Globus pallidus (tissue), 1 donor: ENCODE measurements around the gene CDK5RAP3.
"Not testable (repeated sequence)": the region's sequence is repeated elsewhere in the genome, so short reads cannot be mapped to it uniquely, and the experiment has no call there.

Source experiments
- DNase-seq: peaks from one replicate; pipeline ENCODE4 v3.0.0-alpha.2; 2015; ENCODE audit warnings: low spot score

The CDK5RAP3 gene

GRCh38 chr17:47975823-47976205 is 4.9 kb downstream of the CDK5RAP3 start:
- DNase-seq, result no peak

- DNase-seq, result peak; percentile 39
Observed at GRCh38 chr17:47978324-47978723, 7.4 kb downstream of the CDK5RAP3 start.

- DNase-seq, result no peak
Observed at GRCh38 chr17:47980541-47980940, 9.6 kb downstream of the CDK5RAP3 start.

- DNase-seq, result no peak
Observed at GRCh38 chr17:47981462-47981861, 10.5 kb downstream of the CDK5RAP3 start.

- no peak for DNase-seq
Observed at GRCh38 chr17:47982091-47982617, 11.2 kb downstream of the CDK5RAP3 start.

- no peak for DNase-seq
Observed at GRCh38 chr17:47982645-47983390, 11.9 kb downstream of the CDK5RAP3 start.

- DNase-seq, result no peak
Observed at GRCh38 chr17:47983492-47984223, 12.7 kb downstream of the CDK5RAP3 start.

GRCh38 chr17:47986520-47986919 is 15.6 kb downstream of the CDK5RAP3 start:
- DNase-seq, result no peak

GRCh38 chr17:47987240-47987835 is 16.4 kb downstream of the CDK5RAP3 start:
- DNase-seq, result no peak

- not testable (repeated sequence) for DNase-seq
Observed at GRCh38 chr17:47988445-47988844, 17.5 kb downstream of the CDK5RAP3 start.

- DNase-seq, result no peak
Observed at GRCh38 chr17:47989159-47989558, 18.2 kb downstream of the CDK5RAP3 start.

GRCh38 chr17:47989700-47990099 is 18.8 kb downstream of the CDK5RAP3 start:
- DNase-seq, result no peak

- DNase-seq, result no peak
Observed at GRCh38 chr17:47990962-47991731, 20.2 kb downstream of the CDK5RAP3 start.

- DNase-seq, result no peak
Observed at GRCh38 chr17:47992216-47992615, 21.3 kb downstream of the CDK5RAP3 start.

GRCh38 chr17:47993031-47993564 is 22.2 kb downstream of the CDK5RAP3 start:
- DNase-seq, result no peak

- DNase-seq, result no peak
Observed at GRCh38 chr17:47993964-47994363, 23.1 kb downstream of the CDK5RAP3 start.

GRCh38 chr17:47994724-47995123 is 23.8 kb downstream of the CDK5RAP3 start:
- no peak for DNase-seq

GRCh38 chr17:47995241-47995935 is 24.5 kb downstream of the CDK5RAP3 start:
- no peak for DNase-seq

GRCh38 chr17:47996201-47996600 is 25.3 kb downstream of the CDK5RAP3 start:
- DNase-seq, result no peak

GRCh38 chr17:47997586-47997985 is 26.7 kb downstream of the CDK5RAP3 start:
- no peak for DNase-seq

- no peak for DNase-seq
Observed at GRCh38 chr17:47998044-47998443, 27.1 kb downstream of the CDK5RAP3 start.
